HG03558 (cell line): Measurements from ENCODE around the gene TRIOBP.
A peak's percentile ranks its signal among the peaks of the same experiment; 100 is the strongest.

Experiments
- ATAC-seq: cut with Tn5 transposase; IDR thresholded peaks from one replicate; pipeline ENCODE4 v1.9.1; 2021; ENCODE audit warnings: moderate number of reproducible peaks; ENCODE audit not compliant: unreplicated experiment; ENCODE audit errors: extremely low read depth

The TRIOBP gene

DNA sequence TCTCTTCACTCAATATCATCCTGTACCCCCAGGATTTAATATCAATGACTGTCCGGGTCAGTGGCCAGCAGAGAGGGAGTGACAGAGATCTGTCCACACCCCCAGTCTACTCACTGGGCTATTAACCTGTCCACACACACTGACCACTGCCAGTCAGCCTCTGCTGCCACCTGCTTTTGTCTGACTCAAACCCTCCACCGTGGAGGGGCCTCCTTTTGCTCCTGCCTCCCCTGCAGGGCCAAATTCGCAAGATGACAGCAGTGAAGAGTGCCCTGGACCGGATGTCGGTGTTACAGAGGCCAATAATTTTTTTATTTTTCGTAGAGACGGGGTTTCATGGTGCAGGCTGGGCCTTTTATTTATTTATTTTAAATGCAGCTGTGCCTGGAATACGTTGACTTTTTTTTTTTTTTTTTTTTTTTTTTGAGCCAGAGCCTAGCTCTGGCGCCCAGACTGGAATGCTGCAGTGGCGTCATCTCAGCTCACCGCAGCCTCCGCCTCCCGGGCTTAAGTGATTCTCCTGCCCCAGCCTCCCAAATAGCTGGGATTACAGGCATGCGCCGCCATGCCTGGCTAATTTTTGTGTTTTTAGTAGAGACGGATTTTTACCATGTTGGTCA lies 33.2 kb upstream of the TRIOBP start:
- ATAC-seq, result no peak

DNA sequence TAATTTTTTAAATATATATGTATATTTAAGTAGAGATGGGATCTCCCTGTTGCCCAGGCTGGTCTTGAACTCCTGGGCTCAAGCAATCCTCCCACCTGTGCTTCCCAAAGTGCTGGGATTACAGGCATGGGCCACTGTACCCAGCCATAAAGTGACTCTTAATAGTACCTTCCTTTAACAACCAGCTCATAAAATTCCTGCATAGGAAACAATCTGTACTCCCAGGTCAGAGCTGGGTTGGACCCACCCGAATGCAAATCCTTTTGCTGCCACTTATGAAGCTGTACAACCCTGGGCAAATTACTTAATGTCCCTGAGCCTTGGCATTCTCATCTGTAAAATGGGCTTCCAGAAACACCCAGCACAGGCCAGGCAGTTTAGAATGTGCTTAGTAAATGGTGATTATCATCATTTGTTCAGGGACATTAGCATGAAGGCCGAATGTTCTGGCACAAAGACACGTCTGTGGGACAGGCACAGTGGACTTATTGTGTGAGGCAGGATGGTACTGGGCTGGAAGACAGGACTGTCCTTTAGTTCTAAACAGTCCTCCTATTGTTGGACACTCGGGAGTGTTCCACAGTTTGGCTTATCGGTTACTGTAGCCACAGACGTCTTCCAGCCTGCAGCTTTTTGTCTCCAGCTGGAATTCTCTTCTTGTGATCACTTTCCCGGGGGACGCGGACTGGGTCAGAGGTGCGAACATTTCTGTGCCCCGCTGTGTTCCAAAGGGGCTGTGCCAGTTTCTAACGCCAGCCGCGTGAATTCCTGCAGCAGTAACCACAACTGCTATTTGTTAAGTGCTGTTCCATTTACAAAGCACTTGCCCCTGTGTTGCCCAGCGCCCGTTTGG lies 32.4 kb upstream of the TRIOBP start:
- ATAC-seq, result no peak

DNA sequence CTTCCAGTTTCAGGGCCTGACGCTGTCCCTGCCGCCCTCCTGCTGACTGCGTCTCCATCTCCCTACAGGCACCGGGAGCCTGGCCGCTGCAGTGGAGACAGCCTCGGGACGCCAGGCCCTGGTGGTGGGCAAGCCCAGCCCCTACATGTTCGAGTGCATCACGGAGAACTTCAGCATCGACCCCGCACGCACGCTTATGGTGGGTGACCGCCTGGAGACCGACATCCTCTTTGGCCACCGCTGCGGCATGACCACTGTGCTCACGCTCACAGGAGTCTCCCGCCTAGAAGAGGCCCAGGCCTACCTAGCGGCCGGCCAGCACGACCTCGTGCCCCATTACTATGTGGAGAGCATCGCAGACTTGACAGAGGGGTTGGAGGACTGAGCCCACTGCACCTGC lies 31.4 kb upstream of the TRIOBP start:
- no peak for ATAC-seq

DNA sequence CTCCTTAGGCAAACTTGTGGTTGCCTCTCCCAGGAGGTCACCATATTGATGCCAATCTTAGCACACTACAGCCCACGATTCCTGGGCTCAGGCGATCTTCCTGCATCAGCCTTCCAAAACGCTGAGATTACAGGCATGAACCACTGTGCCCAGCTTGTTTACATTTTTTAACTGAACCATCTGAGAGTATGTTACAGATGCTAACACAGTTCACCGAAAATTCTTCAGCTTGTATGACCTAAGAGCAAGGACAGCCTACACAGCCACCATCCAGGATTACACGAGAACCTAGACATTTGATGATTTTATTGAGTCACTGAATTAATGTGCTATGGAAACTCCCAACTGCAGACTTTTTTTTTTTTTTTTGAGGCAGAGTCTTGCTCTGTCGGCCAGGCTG lies 27.3 kb upstream of the TRIOBP start:
- no peak for ATAC-seq

DNA sequence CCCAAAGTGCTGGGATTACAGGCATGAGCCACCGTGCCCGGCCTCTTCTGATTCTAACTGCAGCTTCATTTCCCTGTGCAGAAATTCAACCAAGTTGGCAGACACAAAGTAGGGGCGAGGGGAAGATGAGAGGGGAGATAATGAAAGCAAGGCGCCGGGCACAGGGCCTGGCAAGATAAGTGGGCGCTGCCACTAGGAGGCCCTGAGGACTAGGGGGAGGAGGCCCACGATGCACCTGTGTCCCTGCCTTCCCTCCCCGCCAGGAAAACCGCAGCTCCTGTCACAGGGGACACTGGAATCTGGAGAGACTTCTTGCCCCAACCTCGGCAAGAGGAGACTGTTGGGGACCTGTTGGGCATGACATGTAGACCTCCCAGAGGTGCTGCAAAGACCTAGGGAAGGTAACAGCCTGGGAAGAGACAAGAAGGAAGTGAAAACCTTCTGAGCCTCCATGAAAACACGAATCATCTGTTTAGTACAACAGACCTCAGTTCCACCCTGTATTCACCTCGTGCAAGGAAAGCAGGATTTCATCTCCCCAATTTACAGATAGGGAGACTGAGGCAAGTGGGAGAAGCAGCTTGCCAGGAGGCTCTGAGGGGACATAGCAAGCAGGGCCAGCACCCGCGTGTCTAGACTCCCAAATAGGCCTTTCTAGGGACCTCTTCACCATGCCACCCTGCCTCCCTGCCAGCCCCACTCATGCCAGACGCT lies 24.5 kb upstream of the TRIOBP start:
- ATAC-seq, result no peak

DNA sequence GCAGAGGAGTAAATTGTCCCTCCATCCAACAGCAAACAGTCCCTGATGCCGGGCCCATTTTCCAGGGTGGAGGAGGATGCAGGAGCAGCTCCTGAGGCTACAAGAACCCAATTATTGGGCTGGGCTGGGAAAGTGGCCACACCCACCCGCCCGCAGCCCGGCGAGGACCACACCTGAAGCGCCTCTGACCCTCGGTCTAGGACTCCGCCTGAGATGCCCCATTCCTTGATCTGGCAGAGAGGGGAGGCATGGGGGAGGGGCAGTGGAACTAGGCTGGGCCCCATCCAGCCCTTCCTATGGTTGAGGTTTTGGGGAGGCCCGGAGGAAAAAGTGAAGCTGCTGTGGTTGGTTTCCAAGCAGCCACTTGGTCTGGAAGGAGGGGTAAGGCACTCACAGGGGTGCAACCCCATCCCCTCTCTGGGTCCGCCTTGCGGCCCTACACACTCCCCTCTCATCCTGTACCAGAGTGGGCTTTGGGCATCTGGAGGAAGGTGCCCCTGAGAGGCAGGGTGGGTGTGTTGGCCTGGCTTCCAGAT lies 23.9 kb upstream of the TRIOBP start:
- ATAC-seq, result no peak

DNA sequence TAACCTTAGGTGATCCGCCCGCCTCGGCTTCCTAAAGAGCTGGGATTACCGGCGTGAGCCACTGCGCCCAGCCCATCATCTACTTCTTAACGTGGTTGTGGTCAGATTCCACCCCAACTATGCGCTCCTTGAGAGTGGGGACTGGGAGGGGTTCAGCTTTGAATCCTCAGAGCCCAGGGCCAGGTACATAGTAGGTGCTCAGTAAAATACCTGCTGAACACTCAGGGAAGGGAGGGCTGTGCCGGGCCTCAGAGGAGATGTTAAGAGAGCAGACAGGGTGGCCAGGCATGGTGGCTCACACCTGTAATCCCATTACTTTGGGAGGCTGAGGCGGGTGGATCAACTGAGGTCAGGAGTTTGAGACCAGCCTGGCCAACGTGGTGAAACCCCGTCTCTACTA lies 22.6 kb upstream of the TRIOBP start:
- no peak for ATAC-seq

DNA sequence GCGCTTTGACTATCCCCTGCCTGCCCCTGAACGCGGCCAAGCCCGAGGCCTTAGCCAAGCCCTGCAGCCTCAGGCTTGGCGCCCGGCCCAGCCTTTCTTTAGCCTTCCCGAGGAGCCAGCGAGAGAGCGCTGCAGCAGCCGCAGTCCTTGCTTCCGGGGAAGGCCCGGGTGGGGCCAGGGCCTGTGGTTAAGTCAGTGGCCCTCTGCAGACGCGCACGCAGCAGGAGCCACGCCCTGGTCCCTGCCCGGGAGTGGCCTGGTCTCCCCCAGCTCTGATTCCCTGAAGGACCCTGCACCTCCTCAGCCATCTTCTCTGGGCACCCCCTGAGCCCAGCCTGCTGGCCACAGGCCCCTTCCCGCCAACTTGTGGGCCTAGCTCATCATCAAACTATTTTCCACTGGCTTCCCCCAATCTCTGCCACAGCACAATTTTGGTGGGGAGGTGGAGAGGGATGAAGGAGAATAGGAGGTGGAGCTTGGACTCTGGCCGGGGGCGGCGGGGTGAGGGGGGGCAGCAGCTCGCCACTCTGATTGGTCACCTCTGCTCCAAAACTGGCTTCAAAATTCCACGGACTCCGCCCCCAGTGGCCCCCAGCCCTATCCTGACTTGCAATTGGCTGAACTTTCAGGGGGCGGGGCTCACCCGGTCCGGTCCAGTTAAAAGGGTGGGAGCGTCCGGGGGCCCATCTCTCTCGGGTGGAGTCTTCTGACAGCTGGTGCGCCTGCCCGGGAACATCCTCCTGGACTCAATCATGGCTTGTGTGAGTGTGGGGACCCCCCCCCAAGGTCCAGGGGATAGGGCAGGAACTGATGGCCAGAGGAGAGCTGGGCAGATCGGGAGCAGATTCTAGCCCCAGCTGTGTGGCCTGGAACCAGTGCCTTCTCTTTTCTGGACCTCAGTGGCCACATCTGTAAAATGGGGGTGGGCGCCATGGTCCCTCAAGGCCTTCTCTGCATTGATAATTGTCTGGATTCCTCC lies 21.6 kb upstream of the TRIOBP start, which contains the start of gene LGALS1:
TSS of gene LGALS1 (plus strand) at position 686 of the 979 bp plus-strand sequence. CDS start at position 753, 67 bp downstream.
- peak; percentile 42 for ATAC-seq

DNA sequence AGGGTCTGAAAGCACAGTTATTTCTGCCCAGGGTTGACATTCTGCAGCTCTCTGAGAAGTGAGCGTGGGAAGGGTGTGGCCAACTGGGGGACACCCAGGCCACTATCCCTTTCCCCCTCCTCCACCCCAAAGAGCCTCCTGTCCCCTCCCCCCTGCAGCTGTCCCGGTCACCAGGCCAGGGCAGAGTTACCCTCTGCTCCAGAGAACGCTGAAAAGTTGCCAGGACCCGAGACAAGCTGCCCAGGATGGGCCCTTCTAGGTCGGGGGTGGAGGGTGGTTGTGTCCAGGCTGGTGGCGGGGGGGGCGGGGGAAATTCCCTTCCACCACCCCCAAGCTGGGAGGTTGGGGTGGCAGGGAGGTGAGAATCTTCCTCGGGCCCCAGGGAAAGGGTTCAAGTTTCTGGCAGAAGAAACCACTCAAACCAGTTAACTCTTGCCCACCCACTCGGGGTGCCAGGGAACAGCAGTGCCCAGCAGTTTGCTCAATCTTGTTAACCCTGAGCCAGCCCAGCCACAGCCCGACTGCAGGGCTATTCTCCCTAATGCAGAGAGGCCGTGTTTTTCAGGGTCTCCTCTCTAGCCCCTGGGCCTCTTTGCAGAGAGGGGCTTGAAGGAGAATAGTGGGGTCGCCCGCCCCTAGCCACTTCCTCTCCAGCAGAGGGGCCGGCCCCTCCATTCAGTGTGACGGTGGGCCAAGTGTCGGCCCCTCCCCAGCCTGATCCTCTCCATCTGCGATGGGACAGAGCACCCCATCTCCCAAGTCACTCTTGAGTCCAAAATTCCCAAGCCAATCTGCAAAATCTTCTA lies 20.7 kb upstream of the TRIOBP start:
- ATAC-seq, result no peak

DNA sequence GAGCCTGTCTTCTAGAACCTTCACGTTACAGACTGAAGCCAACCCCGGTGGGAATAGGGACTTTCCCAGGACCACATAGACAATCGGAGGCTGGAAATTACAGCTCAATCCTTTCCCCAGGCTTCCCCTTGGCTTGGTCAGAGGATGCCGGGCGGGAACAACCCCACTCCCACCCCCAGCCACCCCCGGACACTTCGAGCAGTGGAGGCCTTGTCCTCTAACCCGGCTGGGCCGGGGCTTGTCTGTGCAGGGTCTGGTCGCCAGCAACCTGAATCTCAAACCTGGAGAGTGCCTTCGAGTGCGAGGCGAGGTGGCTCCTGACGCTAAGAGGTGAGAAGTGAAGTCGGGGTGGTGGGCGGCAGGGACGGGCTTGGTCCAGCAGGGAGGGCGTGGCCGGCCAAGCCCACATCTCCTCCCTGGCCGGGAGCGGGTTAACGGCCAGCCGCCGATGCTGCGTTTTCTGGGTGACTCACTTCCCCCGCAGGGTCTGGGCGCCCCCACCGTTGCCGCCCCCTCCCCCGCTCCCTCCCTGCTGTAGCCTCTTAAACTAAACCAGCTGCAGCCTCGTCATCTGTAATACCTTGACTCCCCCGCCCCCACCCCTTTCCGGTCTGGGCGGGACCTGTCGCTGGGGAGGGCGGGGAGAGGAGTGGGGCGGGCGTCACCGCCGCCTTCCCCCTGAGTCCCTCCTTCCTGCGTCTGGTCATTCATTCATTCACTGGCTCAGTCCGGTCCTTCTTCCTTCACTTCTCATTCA lies 19.9 kb upstream of the TRIOBP start:
- no peak for ATAC-seq

DNA sequence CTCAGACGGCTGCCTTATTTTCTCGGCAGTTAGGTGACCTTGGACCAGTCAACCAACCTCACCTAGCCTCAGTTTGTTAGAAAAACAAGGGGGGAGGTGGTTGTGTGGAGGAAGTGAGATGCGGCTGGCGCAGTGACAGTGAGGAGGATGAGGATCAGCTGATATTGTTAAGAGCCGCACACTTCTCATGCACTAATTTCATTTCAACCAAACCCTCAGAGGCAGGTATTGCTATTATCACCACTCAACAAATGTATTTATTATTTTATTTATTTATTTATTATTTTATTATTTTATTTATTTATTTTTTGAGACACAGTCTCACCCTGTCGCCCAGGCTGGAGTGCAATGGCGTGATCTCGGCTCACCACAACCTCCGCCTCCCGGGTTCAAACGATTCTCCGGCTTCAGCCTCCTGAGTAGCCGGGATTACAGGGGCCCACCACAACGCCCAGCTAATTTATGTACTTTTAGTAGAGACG lies 19.3 kb upstream of the TRIOBP start:
- ATAC-seq, result no peak

DNA sequence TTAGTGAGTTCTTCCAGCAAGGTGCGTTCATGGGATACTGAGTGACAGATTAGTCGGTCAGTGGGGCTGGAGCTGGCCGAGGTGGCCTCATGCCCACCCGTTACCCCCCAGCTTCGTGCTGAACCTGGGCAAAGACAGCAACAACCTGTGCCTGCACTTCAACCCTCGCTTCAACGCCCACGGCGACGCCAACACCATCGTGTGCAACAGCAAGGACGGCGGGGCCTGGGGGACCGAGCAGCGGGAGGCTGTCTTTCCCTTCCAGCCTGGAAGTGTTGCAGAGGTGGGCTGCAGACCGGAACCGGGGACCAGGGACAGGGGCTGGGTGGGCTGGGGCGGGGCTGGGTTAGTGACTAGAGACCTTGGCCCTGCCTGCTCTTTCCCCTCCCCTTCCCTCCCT lies 18.5 kb upstream of the TRIOBP start:
- no peak for ATAC-seq

DNA sequence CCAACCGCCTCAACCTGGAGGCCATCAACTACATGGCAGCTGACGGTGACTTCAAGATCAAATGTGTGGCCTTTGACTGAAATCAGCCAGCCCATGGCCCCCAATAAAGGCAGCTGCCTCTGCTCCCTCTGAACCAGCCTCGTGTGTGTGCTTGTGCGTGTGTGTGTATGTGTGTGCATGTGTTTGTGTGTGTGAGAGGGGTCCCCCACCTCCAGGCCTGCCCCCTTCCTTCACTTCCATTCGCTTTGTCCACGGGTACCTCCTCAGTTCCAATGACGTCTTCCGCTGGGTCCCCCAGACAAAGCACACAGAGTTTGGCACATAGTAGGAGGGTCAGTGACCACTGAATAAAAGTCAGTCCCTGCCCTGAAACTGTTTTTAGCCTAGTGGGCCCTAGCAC lies 17.2 kb upstream of the TRIOBP start:
- ATAC-seq, result no peak

DNA sequence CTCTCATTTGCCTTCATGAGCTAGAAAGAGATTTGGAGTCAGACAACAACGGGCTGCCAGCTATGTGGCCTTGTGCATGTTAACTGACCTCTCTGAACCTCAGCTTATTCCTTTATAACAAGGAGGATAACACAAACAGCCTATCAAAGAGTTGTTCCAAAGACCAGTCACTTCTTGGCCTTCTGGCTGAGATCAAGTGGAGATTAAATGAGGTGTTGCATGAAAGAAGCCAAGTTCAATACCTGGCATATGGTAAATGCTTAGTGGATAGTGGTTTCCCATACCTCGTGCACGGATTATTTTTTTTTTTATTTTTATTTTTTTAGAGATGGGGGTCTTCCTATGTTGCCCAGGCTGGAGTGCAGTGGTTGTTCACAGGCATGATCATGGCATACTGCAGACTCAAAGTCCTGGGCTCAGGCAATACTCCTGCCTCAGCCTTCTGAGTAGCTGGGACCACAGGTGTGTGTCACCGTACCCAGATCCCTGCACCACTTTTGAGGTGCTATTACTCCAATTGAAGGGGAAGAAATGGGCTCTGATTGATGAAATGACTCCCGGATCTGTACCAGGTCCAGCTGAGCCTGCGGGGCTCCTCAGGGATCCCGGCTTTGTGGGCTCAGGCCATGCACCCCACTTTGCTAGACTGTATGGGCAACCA lies 16.5 kb upstream of the TRIOBP start:
- no peak for ATAC-seq

DNA sequence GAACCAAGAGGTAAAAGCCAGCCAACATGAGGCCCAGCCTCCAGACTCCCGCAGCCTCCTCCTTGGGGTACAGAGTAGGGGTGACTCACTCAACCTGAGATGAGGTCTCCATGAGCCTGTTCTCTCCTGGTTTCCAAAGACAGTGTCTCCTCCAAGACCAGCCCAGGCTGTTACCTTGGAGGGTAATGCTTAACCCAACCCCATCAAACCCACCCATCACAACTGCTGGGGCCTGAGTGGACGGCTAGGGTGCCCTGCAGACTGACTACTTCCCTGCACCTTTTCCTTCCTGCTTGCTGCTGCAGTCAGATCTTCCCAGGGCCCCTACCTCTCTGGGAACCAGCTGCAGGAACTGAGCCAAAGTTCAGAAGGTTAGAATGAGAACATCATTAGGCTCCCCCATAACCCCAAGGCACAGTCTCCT lies 15.8 kb upstream of the TRIOBP start:
- ATAC-seq, result no peak

DNA sequence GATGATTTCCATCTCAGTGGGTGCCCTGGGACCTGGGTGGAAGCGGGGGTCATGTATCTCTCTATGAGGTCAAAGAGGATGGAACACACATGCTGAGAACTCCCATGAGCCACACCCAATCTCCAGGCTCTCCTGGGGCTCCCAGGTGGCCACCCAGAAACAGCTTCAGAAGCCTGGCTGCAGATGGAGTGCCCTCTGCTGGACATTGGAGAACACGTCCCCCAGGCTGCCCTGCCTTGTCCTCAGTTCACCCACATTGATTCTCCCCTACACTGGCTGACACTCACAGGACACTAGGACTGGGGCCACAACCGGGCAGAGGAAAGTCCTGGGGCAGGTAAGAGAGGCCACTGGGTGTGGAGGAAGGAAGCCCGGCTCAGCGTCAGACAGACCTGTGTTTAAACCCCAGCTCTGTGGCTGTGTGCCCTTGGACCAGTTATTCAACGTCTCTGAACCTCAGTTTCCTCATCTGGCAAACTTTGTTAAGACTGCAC lies 15.2 kb upstream of the TRIOBP start:
- no peak for ATAC-seq

DNA sequence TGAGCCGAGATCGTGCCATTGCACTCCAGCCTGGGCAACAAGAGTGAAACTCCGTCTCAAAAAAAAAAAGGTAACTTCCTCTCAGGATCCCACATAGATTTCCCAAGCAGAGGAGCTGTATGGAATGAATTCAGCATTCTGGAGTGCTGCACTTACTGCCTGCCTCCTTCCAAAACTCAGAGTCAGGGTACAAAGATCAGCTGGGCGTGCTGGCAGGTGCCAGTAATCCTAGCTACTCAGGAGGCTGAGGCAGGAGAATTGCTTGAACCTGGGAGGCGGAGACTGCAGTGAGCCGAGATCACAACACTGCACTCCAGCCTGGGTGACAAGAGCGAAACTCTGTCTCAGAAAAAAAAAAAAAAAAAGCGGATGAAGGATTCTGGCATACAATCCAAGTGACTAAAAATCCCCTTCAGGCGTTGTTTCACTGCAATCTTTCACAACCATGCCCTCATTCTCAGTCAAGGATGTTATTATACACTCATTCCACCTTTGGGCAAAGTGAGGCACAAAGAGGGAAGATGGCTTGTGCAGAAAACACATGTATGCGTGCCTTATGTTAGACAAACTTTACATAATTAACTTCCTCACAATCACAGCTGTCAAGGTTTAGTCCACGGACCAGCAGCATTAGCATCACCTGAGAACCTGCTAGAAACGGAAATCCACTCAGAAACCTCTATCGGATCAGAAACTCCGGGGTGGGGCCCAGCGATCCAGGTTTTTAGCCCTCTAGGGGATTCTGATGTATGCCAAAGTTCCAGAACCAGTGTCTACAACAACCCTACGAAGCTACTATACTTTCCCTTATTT lies 11.8 kb upstream of the TRIOBP start:
- ATAC-seq, result no peak
